Dermis microvascular lymphatic vessel endothelial cell (primary cell): ENCODE measurements around the gene DDX1. TPM values are rescaled to one million over a fixed set of nuclear protein-coding genes. Genes with fewer than 3 reads are reported as not detected.
"Not testable (repeated sequence)": the region's sequence is repeated elsewhere in the genome, so short reads cannot be mapped to it uniquely, and the experiment has no call there.

Source experiments
- DNase-seq, 2 donors: peaks; one replicate each; pipeline versions ENCODE4 v3.0.0 to v3.0.0-alpha.2; 2010; ENCODE audit warnings: low read depth in 2 of 2
- total RNA-seq: library from RNA; depleted of rRNA; stranded (reverse); fragments of >200 nt; gene quantifications from 2 replicates; pipeline ENCODE4 v1.2.1, GENCODE V29; 2014

The DDX1 gene
- total RNA-seq, 1 donor from 2014 or later, result 67.5 TPM

DNA sequence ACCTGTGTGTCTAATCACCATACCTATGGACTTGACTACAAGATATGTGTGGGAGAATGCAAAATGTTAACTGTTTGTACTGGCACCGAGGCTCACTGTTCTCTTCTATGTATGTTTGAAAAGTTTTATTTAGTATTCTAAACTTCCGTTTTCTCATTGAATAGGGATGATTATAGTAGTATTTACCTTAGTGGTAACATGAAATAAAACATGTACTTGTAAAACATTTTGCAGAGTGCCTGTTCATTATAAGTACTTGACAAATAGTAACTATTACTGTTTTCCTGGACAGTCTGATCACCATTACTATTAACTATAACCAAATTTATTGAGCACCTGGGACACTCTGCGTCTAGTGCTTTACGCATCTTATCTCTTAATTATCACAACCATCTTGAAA is 24.8 kb downstream of the DDX1 start:
- DNase-seq, result no peak

DNA sequence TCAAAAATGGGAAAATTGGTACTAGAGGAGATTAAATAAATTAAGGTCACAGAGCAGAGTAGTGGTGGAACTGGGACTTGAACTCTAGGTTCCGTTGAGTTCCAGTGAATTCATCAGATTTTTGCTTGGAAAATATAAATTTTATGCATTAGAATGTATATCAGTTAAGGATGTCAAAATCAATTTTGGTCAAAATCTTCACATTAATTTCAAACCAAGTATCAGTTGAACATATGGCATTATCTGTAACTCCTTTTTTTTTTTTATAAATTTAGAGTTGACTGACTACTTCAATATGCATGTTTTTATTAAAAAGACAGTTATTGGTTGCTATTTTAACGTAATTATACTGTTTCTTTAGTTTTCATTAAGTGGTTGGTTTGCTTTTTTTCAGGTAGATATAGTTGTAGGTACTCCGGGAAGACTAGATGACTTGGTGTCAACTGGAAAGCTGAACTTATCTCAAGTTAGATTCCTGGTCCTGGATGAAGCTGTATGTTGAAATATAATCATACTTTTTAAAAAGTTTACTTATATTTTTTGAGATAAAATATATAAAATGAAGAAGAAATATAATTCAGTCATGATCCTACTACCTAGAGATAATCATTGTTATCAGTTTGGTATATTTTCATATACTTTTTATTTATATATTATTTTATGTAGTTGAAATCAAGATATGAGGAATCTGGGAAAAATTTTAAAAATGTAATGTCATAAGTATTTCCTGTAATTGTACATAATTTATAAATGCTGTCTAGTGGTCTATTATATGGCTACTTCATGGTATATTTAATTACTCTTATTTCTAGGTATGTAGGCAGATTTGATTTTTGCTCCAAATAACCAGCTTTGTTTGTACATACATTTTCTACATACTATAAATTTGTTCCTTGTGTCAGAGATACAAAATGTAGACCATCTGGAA is 25.4 kb downstream of the DDX1 start:
- no peak for DNase-seq

DNA sequence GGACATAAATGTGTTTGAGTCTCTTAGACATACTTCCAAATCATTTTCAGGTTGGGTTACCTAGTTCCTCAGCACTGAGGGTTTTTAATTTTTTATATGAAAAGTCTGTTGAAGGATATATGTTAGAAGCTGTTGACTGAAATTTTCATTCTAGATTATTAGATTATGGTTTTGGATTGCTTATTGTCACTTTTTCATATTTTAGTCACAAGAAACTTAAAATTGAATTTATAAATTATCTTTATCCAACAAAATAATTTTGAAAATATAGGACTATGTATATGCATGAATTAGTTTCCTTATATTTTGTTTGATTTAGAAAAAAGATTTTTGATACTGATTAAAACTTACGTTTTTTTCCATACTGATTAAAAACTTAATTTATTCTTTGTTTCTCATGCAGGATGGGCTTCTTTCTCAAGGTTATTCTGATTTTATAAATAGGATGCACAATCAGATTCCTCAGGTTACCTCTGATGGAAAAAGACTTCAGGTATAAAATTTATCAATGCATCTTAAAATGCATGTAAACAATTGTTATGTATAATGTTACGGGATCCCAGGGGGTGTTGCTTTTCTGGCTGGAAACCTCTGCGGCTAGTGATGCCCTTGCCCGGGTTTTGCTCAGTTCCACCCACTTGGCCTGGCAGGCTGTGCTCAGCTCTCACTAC is 26.2 kb downstream of the DDX1 start:
- DNase-seq, result no peak

DNA sequence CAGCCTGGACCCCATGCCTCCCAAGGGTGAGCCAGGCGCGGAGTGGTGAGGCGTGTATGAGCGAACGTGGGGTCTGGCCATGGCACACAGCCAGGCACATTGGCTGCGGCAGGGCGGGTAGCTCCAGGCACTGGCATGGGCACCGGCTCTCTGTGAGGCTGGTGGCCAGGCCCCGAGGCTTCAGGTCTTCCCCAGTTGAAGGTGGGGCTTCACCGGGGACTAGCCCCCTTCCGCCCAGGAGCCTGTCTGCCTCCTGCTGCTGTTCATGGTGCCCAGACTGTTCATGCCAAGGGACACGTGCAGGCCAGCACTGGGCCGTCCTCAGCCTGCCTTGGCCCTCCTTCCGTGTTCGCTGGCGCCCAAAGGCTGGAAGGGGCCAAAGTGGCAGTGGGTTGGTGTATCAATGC is 26.8 kb downstream of the DDX1 start:
- no peak for DNase-seq

DNA sequence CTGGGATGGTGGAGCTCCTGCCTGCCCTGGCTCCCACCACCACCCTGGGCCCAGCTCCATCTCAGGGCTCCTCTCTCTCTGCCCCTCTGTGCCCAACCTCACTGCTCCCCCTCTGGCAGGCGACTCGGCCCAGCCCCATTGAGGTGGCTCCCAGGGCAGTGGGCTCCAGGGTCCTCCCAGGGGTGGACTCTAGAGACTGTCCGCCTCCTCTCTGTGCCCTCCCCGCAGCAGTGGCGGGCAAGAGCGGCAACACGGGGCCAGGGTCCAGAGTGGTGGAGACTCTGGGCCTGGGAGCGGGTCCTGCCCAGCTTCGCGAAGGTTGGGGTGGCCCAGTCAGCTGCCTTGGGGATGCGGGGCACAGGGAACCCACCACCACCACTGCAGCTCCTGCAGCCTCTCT is 27.4 kb downstream of the DDX1 start:
- no peak for DNase-seq

DNA sequence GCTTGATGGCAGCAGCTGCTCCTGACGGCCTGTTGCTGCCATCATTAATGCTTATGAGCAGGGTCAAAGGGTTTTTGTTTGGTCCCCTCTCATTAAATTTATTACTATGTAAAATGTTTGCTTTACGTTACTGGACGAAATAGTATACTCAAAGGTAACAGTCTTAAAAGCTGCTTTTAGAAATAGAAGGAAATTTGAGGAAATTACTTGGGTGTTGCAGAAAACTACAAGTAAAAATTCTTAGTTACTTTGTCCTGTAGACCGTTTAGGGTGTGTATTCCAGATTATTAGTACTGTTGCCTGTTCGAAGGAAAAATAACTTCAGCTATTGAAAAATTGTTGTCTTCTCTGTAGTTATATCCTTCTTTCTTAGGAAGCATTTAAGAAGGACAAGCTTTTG is 27.8 kb downstream of the DDX1 start:
- DNase-seq, result no peak

DNA sequence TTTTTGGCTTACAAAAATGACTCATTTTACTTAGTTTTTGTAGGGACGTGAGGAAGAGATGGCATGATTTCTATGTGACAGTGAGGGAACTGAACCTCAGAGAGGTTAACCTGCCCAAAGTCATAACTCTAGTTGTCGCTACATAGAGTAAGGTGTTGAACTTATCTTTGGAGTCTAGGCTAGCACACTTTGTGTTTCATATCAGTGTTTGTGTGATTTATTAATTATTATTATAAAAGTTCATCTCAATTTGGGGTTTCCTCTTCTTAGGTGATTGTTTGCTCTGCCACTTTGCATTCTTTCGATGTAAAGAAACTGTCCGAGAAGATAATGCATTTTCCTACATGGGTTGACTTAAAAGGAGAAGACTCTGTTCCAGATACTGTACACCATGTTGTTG is 28.3 kb downstream of the DDX1 start:
- DNase-seq, result no peak

DNA sequence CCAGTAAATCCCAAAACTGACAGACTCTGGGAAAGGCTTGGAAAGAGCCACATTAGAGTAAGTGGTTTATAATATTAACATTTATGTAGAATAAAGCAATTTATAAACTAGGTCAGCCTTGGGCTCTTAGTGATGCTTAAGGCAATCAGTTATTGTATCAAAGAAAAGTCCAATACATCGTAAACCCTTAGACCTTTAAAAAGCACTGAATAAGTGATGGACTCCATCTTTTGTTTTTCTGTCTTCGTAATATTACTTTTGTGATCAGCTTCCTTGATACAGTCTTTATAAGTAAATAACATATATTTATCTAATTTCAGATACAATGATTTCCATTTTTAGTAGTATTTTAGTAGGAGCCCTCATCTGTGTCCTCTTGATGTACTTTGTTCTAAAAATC is 28.7 kb downstream of the DDX1 start:
- no peak for DNase-seq

DNA sequence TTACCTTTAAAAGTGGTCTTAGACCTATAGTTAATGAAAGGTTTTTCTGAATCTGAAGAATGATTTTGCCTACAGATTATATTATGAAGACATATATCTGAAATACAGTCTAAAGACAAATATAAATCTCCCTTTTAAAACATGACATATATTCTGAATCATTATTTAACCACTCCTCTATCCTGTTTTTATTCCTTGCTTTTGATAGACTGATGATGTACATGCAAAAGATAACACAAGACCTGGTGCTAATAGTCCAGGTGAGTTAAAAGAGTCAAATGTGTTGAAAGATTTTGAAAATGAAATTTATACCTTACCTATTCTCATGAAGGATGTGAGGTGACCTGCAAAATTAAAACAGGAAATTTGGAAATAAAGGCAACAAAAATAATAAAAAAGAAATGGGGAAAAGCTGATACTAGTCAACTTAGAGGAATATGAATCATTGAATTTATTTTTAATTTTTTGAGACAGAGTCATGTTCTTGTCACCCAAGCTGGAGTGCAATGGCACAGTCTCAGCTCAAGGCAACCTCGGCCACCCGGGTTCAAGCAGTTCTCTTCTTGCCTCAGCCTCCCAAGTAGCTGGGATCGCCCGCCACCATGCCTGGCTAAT is 29.3 kb downstream of the DDX1 start:
- no peak for DNase-seq

DNA sequence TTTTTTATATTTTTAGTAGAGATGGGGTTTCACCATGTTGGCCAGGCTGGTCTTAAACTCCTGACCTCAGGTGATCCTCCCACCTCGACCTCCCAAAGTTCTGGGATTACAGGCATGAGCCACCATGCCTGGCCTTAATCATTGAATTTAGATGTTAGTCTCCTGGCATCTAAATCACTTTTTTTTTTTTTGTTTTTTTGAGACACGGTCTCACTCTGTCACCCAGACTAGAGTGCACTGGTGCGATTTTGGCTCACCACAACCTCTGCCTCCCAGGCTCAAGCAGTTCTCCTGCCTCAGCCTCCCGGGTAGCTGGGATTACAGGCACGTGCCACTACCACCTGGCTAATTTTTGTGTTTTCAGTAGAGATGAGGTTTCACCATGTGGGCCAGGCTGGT is 29.8 kb downstream of the DDX1 start:
- DNase-seq, result not testable (repeated sequence)

DNA sequence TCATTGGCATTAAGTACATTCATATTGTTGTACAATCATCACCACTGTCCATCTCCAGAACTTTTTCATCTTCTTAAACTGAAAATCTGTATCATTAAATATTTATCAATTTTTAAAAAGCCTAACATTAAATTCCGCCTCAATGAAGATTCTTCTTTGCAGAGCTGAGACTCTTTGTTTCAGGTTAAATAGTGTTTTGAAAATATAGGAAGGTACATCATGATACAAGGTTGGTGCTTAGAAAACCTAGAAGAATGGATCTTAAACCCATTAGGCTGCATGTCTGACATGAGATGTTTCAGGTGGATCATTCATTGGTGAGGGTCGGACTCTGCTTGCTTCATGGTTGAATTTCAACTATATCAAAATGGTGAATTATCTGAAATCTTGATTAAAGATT is 30.5 kb downstream of the DDX1 start:
- no peak for DNase-seq

DNA sequence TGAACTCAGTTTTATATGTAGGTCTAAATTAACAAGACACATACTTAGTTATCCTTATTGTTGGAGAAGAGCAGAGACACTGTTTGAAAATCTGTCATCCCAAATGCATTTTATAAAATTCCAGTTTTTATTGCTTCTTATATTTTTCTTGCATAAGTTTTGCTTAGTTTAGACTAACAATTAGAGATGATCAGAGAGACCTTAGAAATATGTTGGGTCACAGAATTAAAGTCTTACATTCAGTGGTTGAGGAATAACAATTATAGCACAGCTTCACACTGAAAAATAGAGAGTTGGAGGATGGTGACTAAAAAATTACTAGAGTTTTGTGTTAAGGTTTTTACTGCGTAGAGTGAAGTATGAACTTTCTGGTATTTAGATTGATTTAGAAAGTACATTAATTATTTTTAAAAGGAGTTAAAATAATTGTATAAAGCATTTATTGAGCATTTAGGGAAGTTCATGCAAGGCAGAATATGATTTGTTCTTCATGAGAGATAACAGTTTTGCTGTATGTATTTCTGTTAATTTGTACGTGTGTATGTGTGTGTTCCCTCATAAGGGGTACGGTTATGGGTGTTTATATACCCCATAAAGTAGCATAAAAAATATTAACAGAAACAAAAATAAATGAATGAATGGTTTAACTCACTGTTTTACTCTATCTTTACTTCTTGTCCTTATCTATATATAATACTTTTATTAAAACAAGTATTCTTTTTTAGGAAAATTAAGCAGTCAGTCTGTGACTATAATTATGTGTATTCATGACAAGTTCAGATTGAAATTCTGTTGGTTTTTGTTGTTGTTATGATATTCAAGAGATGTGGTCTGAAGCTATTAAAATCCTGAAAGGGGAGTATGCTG is 31.2 kb downstream of the DDX1 start:
- no peak for DNase-seq

DNA sequence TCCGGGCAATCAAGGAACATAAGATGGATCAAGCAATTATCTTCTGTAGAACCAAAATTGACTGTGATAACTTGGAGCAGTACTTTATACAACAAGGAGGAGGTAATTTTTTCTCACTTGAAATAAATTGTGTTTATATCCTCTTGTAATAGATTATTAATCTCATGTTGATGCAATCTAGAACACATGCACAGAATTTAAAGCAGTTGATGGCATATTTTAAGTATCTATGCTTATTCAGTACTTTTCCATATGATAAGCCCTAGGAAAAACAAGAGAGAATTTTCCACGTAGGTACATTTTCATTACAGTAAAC is 31.8 kb downstream of the DDX1 start:
- no peak for DNase-seq

DNA sequence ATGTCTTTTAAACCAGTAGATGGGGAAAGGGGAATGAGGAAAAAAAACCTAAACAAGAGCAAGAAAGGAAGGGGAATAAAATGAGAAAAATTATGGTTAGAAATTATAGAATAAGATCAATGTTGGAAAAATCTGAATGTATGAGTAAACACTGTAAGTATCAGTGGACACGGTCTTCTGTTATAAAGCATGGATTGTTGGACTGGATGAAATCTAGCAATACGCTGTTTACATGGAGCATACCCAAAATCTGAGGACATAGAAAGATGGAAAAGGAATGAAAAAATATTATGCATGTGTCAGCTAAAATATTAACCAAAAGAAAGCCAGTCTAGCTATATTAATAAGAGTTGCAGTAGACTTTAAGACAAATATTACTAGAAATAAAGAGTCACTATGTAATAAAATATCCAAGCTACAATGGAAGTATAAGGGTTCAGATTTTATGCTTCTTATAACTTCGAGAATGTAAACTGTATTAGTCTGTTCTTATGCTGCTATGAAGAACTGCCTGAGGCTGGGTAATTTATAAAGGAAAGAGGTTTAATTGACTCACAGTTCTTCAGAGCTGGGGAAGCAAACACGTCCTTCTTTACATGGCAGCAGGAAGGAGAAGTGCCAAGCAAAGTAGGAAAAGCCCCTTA is 32.4 kb downstream of the DDX1 start:
- DNase-seq, result no peak

DNA sequence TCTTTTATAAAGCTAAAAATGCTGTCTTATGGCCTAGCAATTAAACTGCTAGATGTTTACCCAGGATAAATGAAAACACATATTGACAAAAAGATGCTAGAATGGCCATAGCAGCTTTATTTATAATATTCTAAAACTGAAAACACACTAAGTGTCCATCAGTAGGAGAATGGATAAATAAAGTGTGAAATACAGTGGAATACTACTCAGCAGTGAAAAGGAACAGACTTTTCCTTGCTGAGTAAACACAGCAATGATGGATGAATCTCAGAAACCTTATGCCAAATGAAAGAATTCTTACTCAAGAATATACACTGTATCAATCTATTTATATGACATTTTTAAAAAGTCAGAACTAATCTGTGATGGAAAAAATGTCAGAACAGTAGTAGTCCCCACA is 33.2 kb downstream of the DDX1 start:
- no peak for DNase-seq

DNA sequence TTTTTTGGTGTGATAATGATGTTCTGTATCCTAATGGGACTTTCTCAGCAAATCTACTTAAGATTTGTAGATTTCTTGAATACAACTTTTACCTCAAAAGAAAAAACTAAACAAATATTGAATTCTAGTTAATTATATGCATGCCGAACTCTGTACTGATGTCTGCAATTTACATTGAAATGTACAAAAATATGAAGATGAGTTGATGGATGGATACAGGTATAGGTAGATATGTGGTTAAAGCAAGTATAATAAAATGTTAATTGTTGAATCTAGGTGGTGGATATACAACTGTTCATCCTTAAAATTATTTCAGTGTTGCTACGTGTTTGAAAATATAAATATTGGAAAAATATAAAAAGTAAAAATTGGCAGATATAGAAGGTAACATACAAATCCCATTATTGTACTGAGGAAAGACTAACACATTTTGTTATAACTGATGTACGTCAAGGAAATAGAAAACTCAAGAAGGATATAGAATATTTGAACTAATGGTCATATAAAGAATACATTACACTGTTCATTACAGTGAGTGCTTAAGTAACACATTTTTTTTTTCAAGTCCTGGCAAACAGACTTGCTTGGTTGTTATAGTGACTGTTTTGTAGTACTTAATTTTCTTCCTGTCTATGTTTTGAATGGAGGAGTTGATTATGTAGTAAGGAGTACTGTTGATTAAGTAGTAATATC is 33.8 kb downstream of the DDX1 start:
- DNase-seq, result no peak

DNA sequence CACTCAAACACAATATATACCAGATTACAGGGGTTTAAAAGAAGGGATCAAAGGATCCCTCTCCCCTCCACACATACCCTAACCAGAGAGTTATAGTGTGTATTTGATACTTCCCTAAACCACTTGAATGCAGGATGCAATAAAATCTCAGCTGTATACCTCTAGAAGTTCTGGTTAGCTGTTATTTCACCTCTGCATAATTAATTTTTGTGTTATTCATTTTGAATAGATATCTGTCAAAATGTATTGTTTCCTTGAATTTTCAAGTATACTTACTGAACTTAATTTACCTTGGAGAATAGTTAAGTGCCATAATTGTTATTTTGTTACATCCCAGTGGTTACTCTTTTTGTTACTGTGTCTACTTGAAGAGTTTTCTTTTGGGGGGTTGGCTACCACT is 34.5 kb downstream of the DDX1 start:
- DNase-seq, result no peak

DNA sequence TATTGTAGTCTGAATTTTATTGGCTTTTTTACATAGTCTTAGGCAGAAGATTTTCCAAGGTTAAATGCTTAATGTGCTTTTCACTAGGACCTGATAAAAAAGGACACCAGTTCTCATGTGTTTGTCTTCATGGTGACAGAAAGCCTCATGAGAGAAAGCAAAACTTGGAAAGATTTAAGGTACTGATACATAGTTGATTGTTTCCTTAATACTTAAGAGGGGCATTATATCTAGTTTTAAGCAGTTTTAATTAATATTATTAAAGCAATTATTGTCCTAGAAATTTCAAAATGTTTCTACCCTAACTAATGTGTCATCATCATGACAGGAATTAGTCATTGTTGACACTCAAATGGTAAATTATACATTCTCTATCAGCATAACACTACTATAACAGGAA is 35.3 kb downstream of the DDX1 start:
- DNase-seq, result no peak

DNA sequence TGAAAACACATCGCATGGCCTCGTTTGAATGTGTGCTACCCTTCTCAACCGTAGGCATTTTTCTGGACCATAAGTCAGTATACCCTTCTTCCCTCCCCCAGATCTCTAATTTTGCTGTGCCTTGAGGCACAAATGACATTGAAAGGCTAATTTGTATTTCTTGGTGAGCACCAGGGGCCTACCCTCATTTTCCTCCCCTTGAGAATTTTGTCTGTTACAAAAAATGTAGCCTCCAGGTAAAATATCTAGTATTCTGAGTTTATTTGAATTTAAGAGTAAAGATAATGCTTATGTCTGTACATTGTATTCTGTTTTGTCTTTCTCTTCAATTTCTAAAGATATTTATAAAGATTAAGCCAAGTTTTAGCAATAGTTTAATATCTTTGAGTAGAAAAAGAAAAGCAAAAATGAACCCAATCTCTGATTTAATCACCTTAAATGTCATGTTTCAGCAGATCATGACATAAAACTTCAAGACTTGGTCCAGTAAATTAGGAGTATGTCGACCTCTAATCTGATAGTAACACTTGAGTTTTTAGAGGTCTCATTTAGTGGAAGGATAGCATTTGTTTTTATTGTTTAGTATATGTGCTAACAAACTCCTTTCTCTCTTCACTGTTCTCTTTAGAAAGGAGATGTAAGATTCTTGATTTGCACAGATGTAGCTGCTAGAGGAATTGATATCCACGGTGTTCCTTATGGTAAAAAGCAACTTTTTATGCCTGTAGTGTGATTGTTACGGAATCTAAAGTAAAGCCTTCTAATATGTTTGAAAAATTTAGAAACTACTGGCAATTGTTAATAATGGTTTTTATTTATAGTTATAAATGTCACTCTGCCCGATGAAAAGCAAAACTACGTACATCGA is 36.4 kb downstream of the DDX1 start:
- DNase-seq, result no peak
